Psoas muscle (tissue), 8 donors: ENCODE measurements around the gene SELPLG. TPM values are rescaled to one million over a fixed set of nuclear protein-coding genes. Genes with fewer than 3 reads are reported as not detected.

Source experiments
- ATAC-seq, 4 donors: fragments of 200-7000 bp; cut with Tn5 transposase; one replicate each; pipeline ENCODE4 v1.9.1; 2020; ENCODE audit warnings: moderate library complexity in 3 of 4, mild to moderate bottlenecking in 2 of 4
- DNase-seq, 2 donors: peaks; one replicate each; pipeline ENCODE4 v3.0.0-alpha.2; 2020
- H3K27ac ChIP-seq: fragments of 200-600 bp; one replicate; pipeline ENCODE4 v1.8.0; 2022
- H3K27me3 ChIP-seq, 3 donors: fragments of 200-600 bp in 1 of 3; one replicate each; pipeline versions ENCODE4 v1.6.1 to v1.8.0; 2013 to 2022; ENCODE audit warnings: low read length in 2 of 3, mild to moderate bottlenecking in 2 of 3, moderate library complexity in 1 of 3; ENCODE audit not compliant: insufficient read depth in 3 of 3
- H3K36me3 ChIP-seq, 2 donors: fragments of 200-600 bp in 1 of 2; one replicate each; pipeline versions ENCODE4 v1.6.1 to v1.8.0; 2013 to 2022; ENCODE audit warnings: low read depth in 1 of 2, mild to moderate bottlenecking in 1 of 2, moderate library complexity in 1 of 2; ENCODE audit not compliant: insufficient read depth in 1 of 2
- H3K4me1 ChIP-seq: fragments of 200-600 bp; one replicate; pipeline ENCODE4 v1.8.0; 2022
- H3K4me3 ChIP-seq: fragments of 200-600 bp; one replicate; pipeline ENCODE4 v1.8.0; 2022; ENCODE audit warnings: mild to moderate bottlenecking
- H3K9me3 ChIP-seq: fragments of 200-600 bp; one replicate; pipeline ENCODE4 v1.8.0; 2022
- CTCF ChIP-seq: fragments of 200-600 bp; IDR thresholded peaks from one replicate; pipeline ENCODE4 v1.8.0; 2022; ENCODE audit warnings: antibody characterized with exemption
- WGBS, 3 donors: extraction: QIAGEN DNeasy Blood & Tissue Kit; methylation state at CpG; one replicate each; pipeline versions ENCODE4 v1.1.6 to v1.1.7; 2013; 5-methylcytosine and 5-hydroxymethylcytosine counted together
- intact Hi-C, 2 donors: fragments of 100-400 bp; cut with DNase I; formaldehyde crosslinking; loops; one replicate each; pipeline versions ENCODE4 v1.11.0 to v1.14.2; 2022
- polyA plus RNA-seq, 3 donors: library from polyadenylated mRNA; stranded (reverse); fragments of 200-250 nt; gene quantifications; one replicate each; pipeline ENCODE4 v1.2.3, GENCODE V29; 2013
- total RNA-seq, 4 donors: library from RNA; stranded (reverse); fragmentation: NEBNext Ultra II Directional in 2 of 4; extraction: Animal tissue kit (Norgen Biotek cat#: 25700) in 2 of 4; gene quantifications; one replicate each; pipeline versions ENCODE4 v1.2.1 to v1.2.4, GENCODE V29; 2021 to 2023
- donor health status: healthy with polysubstance abuse.
- donor health status: DM: no; HTN: no; CAD: no; lungs with moderate emphysema.
- donor health status: Bipolar disorder and iron deficiency.
- donor health status: healthy.
- donor health status: DM: yes; HTN: yes; CAD: no.
- donor health status: DM: no; HTN: no; CAD: no.
- donor health status: DM: no; HTN: no; CAD: no.
- donor health status: DM: yes; HTN: yes; CAD: no.

The SELPLG gene
- total and polyA plus RNA-seq, 7 donors = 0.62 to 3.8 (median 1.5) TPM

GRCh38 chr12:108589028-108589839, 44.5 kb downstream of the SELPLG start:
- no peaks in the 10 kb centered on the region for H3K27me3 ChIP-seq
- no peak overlapping the region for H3K4me3 ChIP-seq
- H3K36me3 ChIP-seq = no peaks in the 10 kb centered on the region
- WGBS, 3 donors = 37 to 49% (median 40%) methylated on average over 14 to 15 of the region's 15 CpGs
- intact Hi-C loops = no loop called here
- peak in 1 of 4 donors; percentile 21 for ATAC-seq
- H3K27ac ChIP-seq = no peak overlapping the region
- no peak for TF ChIP-seq CTCF
- H3K9me3 ChIP-seq = no peaks in the 10 kb centered on the region
- no peak for DNase-seq
- H3K4me1 ChIP-seq = no peaks in the 10 kb centered on the region

GRCh38 chr12:108587826-108588225, 45.9 kb downstream of the SELPLG start:
- no peak overlapping the region for H3K4me3 ChIP-seq
- no peak for TF ChIP-seq CTCF
- ATAC-seq (no peak), DNase-seq (no peak)
- 52 to 58% (median 53%) methylated on average over 4 of the region's 4 CpGs for WGBS, 3 donors
- no peak overlapping the region for H3K27ac ChIP-seq
- H3K9me3 ChIP-seq = no peaks in the 10 kb centered on the region
- intact Hi-C loops = no loop called here
- H3K36me3 ChIP-seq = no peaks in the 10 kb centered on the region
- no peaks in the 10 kb centered on the region for H3K4me1 ChIP-seq
- no peaks in the 10 kb centered on the region for H3K27me3 ChIP-seq

- H3K4me1 ChIP-seq = no peaks in the 10 kb centered on the region
- 92 to 93% (median 92%) methylated on average over 11 of the region's 11 CpGs for WGBS, 3 donors
Observed at GRCh38 chr12:108586306-108586705, 47.4 kb downstream of the SELPLG start.

GRCh38 chr12:108585864-108586263, 47.8 kb downstream of the SELPLG start:
- DNase-seq = no peak
- no peaks in the 10 kb centered on the region for H3K9me3 ChIP-seq
- intact Hi-C loops = no loop called here
- no peak for TF ChIP-seq CTCF
- no peaks in the 10 kb centered on the region for H3K36me3 ChIP-seq
- H3K27ac ChIP-seq = no peak overlapping the region
- H3K27me3 ChIP-seq = no peaks in the 10 kb centered on the region
- no peak overlapping the region for H3K4me3 ChIP-seq
- ATAC-seq = no peak
- no peaks in the 10 kb centered on the region for H3K4me1 ChIP-seq
- WGBS, 3 donors = 53 to 66% (median 58%) methylated on average over 4 of the region's 4 CpGs

More at GRCh38 chr12:108586306-108586705, 47.4 kb downstream of the SELPLG start:
- intact Hi-C loops = no loop called here
- Histone ChIP-seq H3K36me3 (no peaks in the 10 kb centered on the region), H3K4me3 (no peak overlapping the region), H3K27ac (no peak overlapping the region), H3K9me3 (no peaks in the 10 kb centered on the region), H3K27me3 (no peaks in the 10 kb centered on the region)
- TF ChIP-seq CTCF = no peak
- ATAC-seq = no peak
- DNase-seq = no peak
